Neural progenitor cell (in vitro differentiated cells): ENCODE measurements around the gene PSPN. TPM values are rescaled to one million over a fixed set of nuclear protein-coding genes. Genes with fewer than 3 reads are reported as not detected.
A peak's percentile ranks its signal among the peaks of the same experiment; 100 is the strongest.
"Not testable (repeated sequence)": the region's sequence is repeated elsewhere in the genome, so short reads cannot be mapped to it uniquely, and the experiment has no call there.

ENCODE experiments used
- DNase-seq: peaks from one replicate; pipeline ENCODE4 v3.0.0-alpha.2; 2016; ENCODE audit warnings: low spot score
- H2AFZ ChIP-seq: fragments of 200-600 bp; sonication (generic); replicated peaks from 2 replicates; pipeline ENCODE4 v1.6.1; 2016; ENCODE audit warnings: antibody characterized with exemption
- H3F3A ChIP-seq: fragments of 200-600 bp; sonication (generic); 2 replicates; pipeline ENCODE4 v1.6.1; 2016; ENCODE audit warnings: antibody characterized with exemption, low read depth
- H3K27ac ChIP-seq: fragments of 200-600 bp; sonication (generic); 2 replicates; pipeline ENCODE4 v1.5.1; 2016; ENCODE audit warnings: mild to moderate bottlenecking
- H3K27me3 ChIP-seq: fragments of 200-600 bp; sonication (generic); 2 replicates; pipeline ENCODE4 v1.6.1; 2016; ENCODE audit warnings: mild to moderate bottlenecking, moderate library complexity
- H3K36me3 ChIP-seq: fragments of 200-600 bp; sonication (generic); 2 replicates; pipeline ENCODE4 v1.5.1; 2016
- H3K4me1 ChIP-seq: fragments of 200-600 bp; sonication (generic); 2 replicates; pipeline ENCODE4 v1.6.1; 2016; ENCODE audit warnings: mixed run types
- H3K4me2 ChIP-seq: fragments of 200-600 bp; sonication (generic); 2 replicates; pipeline ENCODE4 v1.6.1; 2016
- H3K4me3 ChIP-seq: fragments of 200-600 bp; sonication (generic); 2 replicates; pipeline ENCODE4 v1.5.1; 2016
- H3K79me2 ChIP-seq: fragments of 200-600 bp; sonication (generic); 2 replicates; pipeline ENCODE4 v1.6.1; 2016; ENCODE audit warnings: low read depth
- H3K9ac ChIP-seq: fragments of 200-600 bp; sonication (generic); 2 replicates; pipeline ENCODE4 v1.6.1; 2016
- H3K9me3 ChIP-seq: fragments of 200-600 bp; sonication (generic); 2 replicates; pipeline ENCODE4 v1.5.1; 2016; ENCODE audit warnings: low read depth
- H4K20me1 ChIP-seq: fragments of 200-600 bp; sonication (generic); 2 replicates; pipeline ENCODE4 v1.6.1; 2016; ENCODE audit warnings: low read depth
- H3K27ac Mint-ChIP-seq: 3 replicates; pipeline ENCODE4 v1.8.0; 2021; ENCODE audit warnings: mixed read lengths
- H3K27me3 Mint-ChIP-seq: 2 replicates; pipeline ENCODE4 v1.8.0; 2022; ENCODE audit warnings: low read depth, mild to moderate bottlenecking, inconsistent platforms, moderate library complexity, mixed read lengths; ENCODE audit not compliant: insufficient read depth
- H3K36me3 Mint-ChIP-seq: 3 replicates; pipeline ENCODE4 v1.8.0; 2021; ENCODE audit warnings: mixed read lengths
- H3K4me1 Mint-ChIP-seq: 3 replicates; pipeline ENCODE4 v1.8.0; 2021; ENCODE audit warnings: mixed read lengths
- H3K4me3 Mint-ChIP-seq: 3 replicates; pipeline ENCODE4 v1.8.0; 2021; ENCODE audit warnings: mild to moderate bottlenecking, moderate library complexity, mixed read lengths
- H3K9me3 Mint-ChIP-seq: 3 replicates; pipeline ENCODE4 v1.8.0; 2020; ENCODE audit warnings: mixed read lengths
- CTCF ChIP-seq: fragments of 200-600 bp; sonication (generic); IDR thresholded peaks from 2 replicates; pipeline ENCODE4 v1.5.1; 2017; ENCODE audit warnings: antibody characterized with exemption, mild to moderate bottlenecking
- EZH2 ChIP-seq: fragments of 200-600 bp; sonication (generic); IDR thresholded peaks from 2 replicates; pipeline ENCODE4 v1.6.1; 2017; ENCODE audit warnings: antibody characterized with exemption, mild to moderate bottlenecking, moderate library complexity
- EZH2phosphoT487 ChIP-seq: fragments of 200-600 bp; sonication (generic); IDR thresholded peaks from 2 replicates; pipeline ENCODE4 v1.6.1; 2017; ENCODE audit warnings: antibody characterized with exemption
- total RNA-seq: library from RNA; depleted of rRNA; stranded (reverse); fragments of >200 nt; gene quantifications from 2 replicates; pipeline ENCODE4 v1.2.3, GENCODE V29; 2015; ENCODE audit warnings: low replicate concordance

PSPN gene
- total RNA-seq, 1 donor from 2014 or later, result 0.92 TPM

DNA sequence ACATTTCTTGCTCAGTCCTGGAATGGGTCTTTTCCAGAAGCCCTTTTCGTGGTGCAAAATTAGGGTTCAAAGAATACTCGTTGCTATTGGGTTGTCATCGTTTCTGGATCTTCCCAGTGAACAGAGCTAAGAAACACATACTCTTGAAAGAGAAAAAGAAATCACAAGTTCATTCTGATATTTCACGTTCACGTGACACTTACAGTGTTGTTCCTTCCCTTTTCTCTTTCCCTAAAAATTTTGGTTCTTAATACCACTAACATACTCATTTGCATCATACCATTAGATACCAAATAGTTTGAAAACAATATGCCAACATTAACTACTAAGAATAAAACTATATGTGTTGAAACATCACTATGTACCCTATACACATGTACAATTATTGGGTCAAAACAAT, 30.7 kb upstream of the PSPN start:
- Mint-ChIP-seq H3K36me3 (no peaks in the 10 kb centered on the region), H3K27me3 (peaks cover 10% of the 10 kb centered on the region), H3K4me1 (peaks cover 20% of the 10 kb centered on the region), H3K4me3 (no peak overlapping the region), H3K27ac (peak overlapping the region; percentile 29), H3K9me3 (no peaks in the 10 kb centered on the region)
- Histone ChIP-seq H3K4me1 (no peaks in the 10 kb centered on the region), H2AFZ (no peak overlapping the region), H3K27ac (no peak overlapping the region), H3F3A (no peaks in the 10 kb centered on the region), H4K20me1 (peaks cover under 1% of the 10 kb centered on the region), H3K4me3 (no peak overlapping the region), H3K4me2 (no peak overlapping the region), H3K79me2 (no peaks in the 10 kb centered on the region), H3K9ac (no peak overlapping the region), H3K27me3 (no peaks in the 10 kb centered on the region), H3K9me3 (no peaks in the 10 kb centered on the region), H3K36me3 (no peaks in the 10 kb centered on the region)
- TF ChIP-seq EZH2 (no peak), CTCF (no peak), EZH2phosphoT487 (no peak)
- no peak for DNase-seq

DNA sequence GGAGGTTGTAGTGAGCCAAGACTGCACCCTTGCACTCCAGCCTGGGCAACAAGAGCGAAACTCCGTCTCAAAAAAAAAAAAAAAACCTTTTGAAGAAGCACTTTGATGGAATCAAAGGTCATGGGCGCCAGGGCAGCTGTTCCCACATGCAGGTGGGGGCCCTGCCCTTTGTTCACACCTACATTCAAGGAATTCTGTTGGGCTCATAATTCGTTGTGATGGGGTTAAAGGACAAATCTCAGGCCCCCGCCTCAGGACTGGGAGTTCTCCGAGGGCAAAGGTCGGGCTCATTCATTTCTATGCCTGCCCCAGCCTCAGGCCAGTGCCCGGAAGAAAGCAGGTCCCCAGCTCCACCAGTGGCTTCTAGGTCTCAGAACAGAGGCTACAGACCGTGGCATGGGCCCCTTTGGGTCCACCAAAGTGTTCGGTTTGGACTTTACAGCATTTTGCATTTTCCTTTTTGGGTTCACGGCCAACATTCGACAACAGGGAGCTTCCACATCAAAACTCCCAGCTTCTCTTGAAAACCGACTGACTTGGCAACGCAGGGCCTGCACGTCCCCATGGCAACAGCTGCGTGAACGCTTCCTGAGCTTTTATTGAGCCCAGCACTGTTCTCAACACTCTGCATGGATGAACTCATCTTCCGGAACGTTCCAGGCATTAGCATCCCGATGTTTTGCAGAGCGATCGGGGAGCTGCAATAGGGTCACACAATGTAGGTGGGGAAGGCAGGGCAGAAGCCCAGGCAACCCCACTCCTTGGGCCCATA, 27.3 kb upstream of the PSPN start:
- H3K4me2 ChIP-seq, result no peak overlapping the region
- no peaks in the 10 kb centered on the region for H3F3A ChIP-seq
- no peak overlapping the region for H3K27ac ChIP-seq
- no peaks in the 10 kb centered on the region for H3K36me3 ChIP-seq
- H2AFZ ChIP-seq, result no peak overlapping the region
- H3K4me1 Mint-ChIP-seq, result peaks cover 20% of the 10 kb centered on the region
- H3K27me3 Mint-ChIP-seq, result peaks cover 9% of the 10 kb centered on the region
- TF ChIP-seq EZH2phosphoT487 (no peak), EZH2 (no peak), CTCF (no peak)
- H3K4me1 ChIP-seq, result no peaks in the 10 kb centered on the region
- H4K20me1 ChIP-seq, result no peaks in the 10 kb centered on the region
- H3K9me3 Mint-ChIP-seq, result no peaks in the 10 kb centered on the region
- no peaks in the 10 kb centered on the region for H3K9me3 ChIP-seq
- DNase-seq, result peak; percentile 23
- H3K36me3 Mint-ChIP-seq, result no peaks in the 10 kb centered on the region
- peak overlapping the region; percentile 55 for H3K4me3 Mint-ChIP-seq
- H3K27ac Mint-ChIP-seq, result peak overlapping the region; percentile 94
- no peaks in the 10 kb centered on the region for H3K27me3 ChIP-seq
- no peak overlapping the region for H3K9ac ChIP-seq
- no peaks in the 10 kb centered on the region for H3K79me2 ChIP-seq
- H3K4me3 ChIP-seq, result no peak overlapping the region

DNA sequence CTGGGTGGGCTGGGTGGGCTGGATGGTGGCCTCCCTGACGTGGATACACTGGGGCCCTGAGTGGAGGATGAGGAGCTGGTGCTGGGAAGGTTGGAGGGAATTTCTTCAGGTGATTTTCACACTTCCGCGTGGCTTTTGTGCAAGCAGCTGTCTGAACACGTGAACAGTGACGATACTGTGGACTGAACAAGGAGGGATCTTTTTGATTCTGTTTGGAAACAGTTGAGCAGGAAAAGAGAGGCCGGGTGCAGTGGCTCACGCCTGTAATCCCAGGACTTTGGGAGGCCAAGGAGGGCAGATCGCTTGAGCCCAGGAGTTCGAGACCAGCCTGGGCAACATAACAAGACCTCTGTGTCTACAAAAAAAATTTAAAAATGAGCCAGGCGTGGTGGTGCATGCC, 26.3 kb upstream of the PSPN start:
- Histone ChIP-seq H2AFZ (no peak overlapping the region), H3F3A (no peaks in the 10 kb centered on the region), H3K79me2 (no peaks in the 10 kb centered on the region), H3K36me3 (no peaks in the 10 kb centered on the region), H3K4me1 (no peaks in the 10 kb centered on the region), H4K20me1 (no peaks in the 10 kb centered on the region), H3K4me2 (no peak overlapping the region), H3K27ac (no peak overlapping the region), H3K9ac (no peak overlapping the region), H3K27me3 (no peaks in the 10 kb centered on the region), H3K9me3 (no peaks in the 10 kb centered on the region), H3K4me3 (no peak overlapping the region)
- H3K27ac Mint-ChIP-seq, result peak overlapping the region; percentile 94
- H3K36me3 Mint-ChIP-seq, result no peaks in the 10 kb centered on the region
- H3K4me3 Mint-ChIP-seq, result peak overlapping the region; percentile 42
- TF ChIP-seq CTCF (no peak), EZH2 (no peak), EZH2phosphoT487 (no peak)
- no peak for DNase-seq
- no peaks in the 10 kb centered on the region for H3K9me3 Mint-ChIP-seq
- H3K27me3 Mint-ChIP-seq, result peaks cover 9% of the 10 kb centered on the region
- H3K4me1 Mint-ChIP-seq, result peaks cover 20% of the 10 kb centered on the region

DNA sequence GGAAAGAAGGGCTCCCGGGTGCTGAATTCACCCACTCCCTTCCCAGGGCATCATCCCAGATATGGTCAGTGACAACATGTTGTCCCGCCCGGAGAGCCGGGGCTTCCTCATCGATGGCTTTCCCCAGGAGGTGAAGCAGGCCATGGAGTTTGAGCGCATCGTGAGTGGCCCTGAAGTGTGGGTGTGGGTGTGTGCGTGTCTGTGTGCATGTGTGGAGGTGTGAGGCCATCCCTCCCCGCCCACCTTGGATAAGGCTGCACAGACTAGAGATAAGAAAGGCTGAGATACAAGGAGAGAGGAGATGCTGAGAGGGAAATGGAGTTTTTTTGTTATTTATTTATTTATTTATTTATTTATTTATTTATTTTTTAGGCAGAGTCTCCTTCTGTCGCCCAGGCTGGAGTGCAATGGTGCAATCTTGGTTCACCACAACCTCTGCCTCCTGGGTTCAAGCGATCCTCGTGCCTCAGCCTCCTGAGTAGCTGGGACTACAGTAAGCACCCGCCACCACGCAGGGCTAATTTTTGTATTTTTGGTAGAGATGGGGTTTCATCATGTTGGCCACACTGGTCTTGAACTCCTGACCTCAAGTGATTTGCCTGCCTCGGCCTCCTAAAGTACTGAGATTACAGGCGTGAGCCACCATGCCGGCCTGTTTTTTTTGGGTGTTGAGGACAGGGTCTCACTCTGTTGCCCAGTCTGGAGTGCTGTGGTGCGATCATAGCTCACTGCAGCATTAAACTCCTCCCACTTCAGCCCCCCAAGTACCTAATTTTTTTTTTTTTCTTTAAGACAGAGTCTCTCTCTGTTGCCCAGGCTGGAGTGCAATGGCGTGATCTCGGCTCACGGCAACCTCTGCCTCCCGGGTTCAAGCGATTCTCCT, 24.6 kb upstream of the PSPN start:
- Mint-ChIP-seq H3K4me1 (peaks cover 20% of the 10 kb centered on the region), H3K27ac (peak overlapping the region; percentile 98)
- H4K20me1 ChIP-seq, H3K4me2 ChIP-seq, H2AFZ ChIP-seq, H3K9me3 Mint-ChIP-seq, H3K79me2 ChIP-seq, H3K4me3 Mint-ChIP-seq, H3K27me3 Mint-ChIP-seq, H3K9ac ChIP-seq, H3K27ac ChIP-seq, H3K4me1 ChIP-seq, DNase-seq, H3K27me3 ChIP-seq, H3K9me3 ChIP-seq, H3K36me3 ChIP-seq, H3K36me3 Mint-ChIP-seq, H3K4me3 ChIP-seq, H3F3A ChIP-seq: not testable (repeated sequence)
